Calu3 (cell line): ENCODE data around the gene TTC27. TPM values are rescaled to one million over a fixed set of nuclear protein-coding genes. Genes with fewer than 3 reads are reported as not detected.
"Not testable (repeated sequence)": the region's sequence is repeated elsewhere in the genome, so short reads cannot be mapped to it uniquely, and the experiment has no call there.

Source experiments
- BruUV-seq: library from RNA; stranded (reverse); fragments of 400-500 nt; replicated peaks from 2 replicates; lab custom pipeline; 2021; lab: Mats Ljungman, UMichigan
- CTCF ChIA-PET: fragments of 300-600 bp; sonication (Branson Sonifier 250); formaldehyde crosslinking; loops from one replicate; lab custom pipeline; 2022; ENCODE audit warnings: antibody characterized with exemption; lab: Charles Lee
- DNase-seq: peaks from one replicate; pipeline ENCODE4 v3.0.0; 2022
- H3K27ac Mint-ChIP-seq: one replicate; pipeline ENCODE4 v1.8.0; 2022; ENCODE audit warnings: mixed read lengths; ENCODE audit not compliant: unreplicated experiment
- H3K27me3 Mint-ChIP-seq: one replicate; pipeline ENCODE4 v1.8.0; 2022; ENCODE audit warnings: mixed read lengths; ENCODE audit not compliant: unreplicated experiment
- H3K36me3 Mint-ChIP-seq: one replicate; pipeline ENCODE4 v1.8.0; 2022; ENCODE audit warnings: mild to moderate bottlenecking, moderate library complexity, mixed read lengths; ENCODE audit not compliant: insufficient read depth, unreplicated experiment
- H3K4me1 Mint-ChIP-seq: one replicate; pipeline ENCODE4 v1.8.0; 2022; ENCODE audit warnings: mild to moderate bottlenecking, low read depth, mixed read lengths; ENCODE audit not compliant: unreplicated experiment
- H3K4me3 Mint-ChIP-seq: one replicate; pipeline ENCODE4 v1.8.0; 2022; ENCODE audit warnings: mild to moderate bottlenecking, low read depth, moderate library complexity, mixed read lengths; ENCODE audit not compliant: unreplicated experiment
- H3K9me3 Mint-ChIP-seq: one replicate; pipeline ENCODE4 v1.8.0; 2022; ENCODE audit warnings: low read depth, mixed read lengths; ENCODE audit not compliant: unreplicated experiment
- CTCF ChIP-seq: fragments of 200-600 bp; IDR thresholded peaks from one replicate; pipeline ENCODE4 v1.8.0; 2022; ENCODE audit warnings: antibody characterized with exemption; ENCODE audit not compliant: unreplicated experiment
- intact Hi-C: fragments of 100-400 bp; cut with micrococcal nuclease; formaldehyde crosslinking; loops from one replicate; pipeline ENCODE4 v1.10.0; 2022; ENCODE audit not compliant: unreplicated experiment
- total RNA-seq: library from RNA; stranded (reverse); gene quantifications from 2 replicates; pipeline ENCODE4 v1.2.3, GENCODE V29; 2022

TTC27 gene
- total RNA-seq, 1 experiment from 2014 or later, result 20.1 TPM

GRCh38 chr2:32750880-32751279, 123.0 kb downstream of the TTC27 start:
- no peaks in the 10 kb centered on the region for H3K9me3 Mint-ChIP-seq
- no peak for DNase-seq
- CTCF ChIA-PET, result no interaction called here
- no TSS peak for BruUV-seq
- no peak overlapping the region for H3K27ac Mint-ChIP-seq
- no peak for TF ChIP-seq CTCF
- peaks cover 5% of the 10 kb centered on the region for H3K36me3 Mint-ChIP-seq
- H3K27me3 Mint-ChIP-seq, result no peaks in the 10 kb centered on the region
- H3K4me1 Mint-ChIP-seq, result no peaks in the 10 kb centered on the region
- intact Hi-C loops, result no loop called here
- H3K4me3 Mint-ChIP-seq, result no peak overlapping the region

GRCh38 chr2:32752205-32752604, 124.4 kb downstream of the TTC27 start:
- no peaks in the 10 kb centered on the region for H3K4me1 Mint-ChIP-seq
- CTCF ChIA-PET, result no interaction called here
- no peak for DNase-seq
- no peaks in the 10 kb centered on the region for H3K9me3 Mint-ChIP-seq
- no peaks in the 10 kb centered on the region for H3K27me3 Mint-ChIP-seq
- intact Hi-C loops, result no loop called here
- no peak overlapping the region for H3K27ac Mint-ChIP-seq
- no peak overlapping the region for H3K4me3 Mint-ChIP-seq
- no peak for TF ChIP-seq CTCF
- peaks cover 5% of the 10 kb centered on the region for H3K36me3 Mint-ChIP-seq
- BruUV-seq, result no TSS peak

- Mint-ChIP-seq H3K27me3 (no peaks in the 10 kb centered on the region), H3K4me1 (no peaks in the 10 kb centered on the region), H3K36me3 (peaks cover 5% of the 10 kb centered on the region), H3K27ac (no peak overlapping the region), H3K9me3 (no peaks in the 10 kb centered on the region), H3K4me3 (no peak overlapping the region)
- BruUV-seq, result no TSS peak
- intact Hi-C loops, result no loop called here
- no peak for TF ChIP-seq CTCF
- DNase-seq, result no peak
- CTCF ChIA-PET, result no interaction called here
Observed at GRCh38 chr2:32752952-32753351, 125.1 kb downstream of the TTC27 start.

- H3K9me3 Mint-ChIP-seq, BruUV-seq, H3K4me3 Mint-ChIP-seq, CTCF ChIA-PET, H3K27me3 Mint-ChIP-seq, DNase-seq, H3K36me3 Mint-ChIP-seq, H3K4me1 Mint-ChIP-seq, intact Hi-C loops, H3K27ac Mint-ChIP-seq: not testable (repeated sequence)
Observed at GRCh38 chr2:32754676-32755075, 126.8 kb downstream of the TTC27 start.

DNA sequence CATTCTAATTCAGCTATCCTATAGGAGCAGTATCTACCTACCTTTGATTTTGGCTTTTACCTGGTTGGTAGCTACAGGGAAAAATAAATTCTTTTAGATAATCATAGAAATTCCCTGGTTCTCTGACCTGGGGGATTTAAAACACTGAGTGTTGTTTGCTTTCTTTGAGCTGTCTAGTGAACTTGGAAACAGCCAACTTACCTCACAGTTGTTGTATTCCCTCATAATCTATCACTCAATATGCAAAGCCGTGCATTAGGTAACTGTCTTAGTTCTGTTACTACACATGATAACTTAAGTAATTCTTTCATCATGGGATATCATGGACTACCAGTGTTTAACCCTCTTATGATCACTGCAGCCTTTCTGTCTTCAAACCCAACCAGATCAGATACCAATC, 127.8 kb downstream of the TTC27 start:
- intact Hi-C loops, result no loop called here

More for the DNA sequence above, 127.8 kb downstream of the TTC27 start:
- Mint-ChIP-seq H3K27ac (no peak overlapping the region), H3K27me3 (no peaks in the 10 kb centered on the region), H3K36me3 (peaks cover 5% of the 10 kb centered on the region), H3K4me1 (no peaks in the 10 kb centered on the region), H3K4me3 (no peak overlapping the region), H3K9me3 (no peaks in the 10 kb centered on the region)
- CTCF ChIA-PET, result no interaction called here
- no peak for TF ChIP-seq CTCF
- no TSS peak for BruUV-seq
- no peak for DNase-seq
